Measurements from ENCODE around the gene LPO.

GRCh38 chr17:58276423-58276822 lies 38.0 kb downstream of the LPO start:
- TF ChIP-seq POLR2A (IDR thresholded peaks at IDR 0.05; ENCODE audit: low read depth, low read length) (no peak), POLR2AphosphoS5 (IDR thresholded peaks at IDR 0.05; ENCODE audit: low read depth, low read length) (no peak)
